ENCODE measurements around the gene AKR1A1. TPM values are rescaled to one million over a fixed set of nuclear protein-coding genes. Genes with fewer than 3 reads are reported as not detected.
A peak's percentile ranks its signal among the peaks of the same experiment; 100 is the strongest.
"Not testable (repeated sequence)": the region's sequence is repeated elsewhere in the genome, so short reads cannot be mapped to it uniquely, and the experiment has no call there.

Gene AKR1A1
- polyA plus RNA-seq, 3 donors = 287 to 310 (median 292) TPM

- no peak for DNase-seq (ENCODE audit: low read depth in 3 of 3, low spot score in 2 of 3)
Measured at GRCh38 chr1:45567911-45568310, 17.3 kb downstream of the AKR1A1 start.

DNA sequence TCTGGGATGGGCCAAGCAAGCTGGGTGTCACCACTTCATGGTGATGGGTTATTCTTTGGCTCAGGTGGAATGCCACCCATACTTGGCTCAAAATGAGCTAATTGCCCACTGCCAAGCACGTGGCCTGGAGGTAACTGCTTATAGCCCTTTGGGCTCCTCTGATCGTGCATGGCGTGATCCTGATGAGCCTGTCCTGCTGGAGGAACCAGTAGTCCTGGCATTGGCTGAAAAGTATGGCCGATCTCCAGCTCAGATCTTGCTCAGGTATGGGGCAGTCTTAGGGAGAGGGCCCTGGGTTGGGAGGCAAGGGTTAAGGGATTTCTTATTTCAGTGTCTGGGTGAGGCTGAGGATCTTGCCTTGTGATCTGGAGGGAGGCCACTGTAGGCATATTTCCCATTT lies 17.8 kb downstream of the AKR1A1 start:
- no peak for DNase-seq (ENCODE audit: low read depth in 3 of 3, low spot score in 2 of 3)

DNA sequence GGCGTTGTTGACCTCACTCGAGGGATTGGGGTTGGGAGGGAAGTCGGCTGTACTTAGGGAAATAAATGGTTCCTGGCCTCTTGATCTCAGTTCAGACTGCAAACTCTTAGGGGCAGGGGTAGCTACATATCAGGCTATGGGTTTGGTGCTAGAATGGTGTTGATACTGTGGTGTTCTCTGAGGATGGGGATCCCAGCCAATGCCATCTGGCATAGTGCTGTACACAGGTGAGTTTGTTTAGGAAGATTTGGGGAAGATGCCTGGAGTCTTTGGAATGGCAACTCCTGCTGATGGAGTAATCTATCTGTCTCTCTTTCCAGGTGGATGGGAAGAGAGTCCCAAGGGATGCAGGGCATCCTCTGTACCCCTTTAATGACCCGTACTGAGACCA lies 18.9 kb downstream of the AKR1A1 start:
- DNase-seq (ENCODE audit: low read depth in 3 of 3, low spot score in 2 of 3) = no peak

DNA sequence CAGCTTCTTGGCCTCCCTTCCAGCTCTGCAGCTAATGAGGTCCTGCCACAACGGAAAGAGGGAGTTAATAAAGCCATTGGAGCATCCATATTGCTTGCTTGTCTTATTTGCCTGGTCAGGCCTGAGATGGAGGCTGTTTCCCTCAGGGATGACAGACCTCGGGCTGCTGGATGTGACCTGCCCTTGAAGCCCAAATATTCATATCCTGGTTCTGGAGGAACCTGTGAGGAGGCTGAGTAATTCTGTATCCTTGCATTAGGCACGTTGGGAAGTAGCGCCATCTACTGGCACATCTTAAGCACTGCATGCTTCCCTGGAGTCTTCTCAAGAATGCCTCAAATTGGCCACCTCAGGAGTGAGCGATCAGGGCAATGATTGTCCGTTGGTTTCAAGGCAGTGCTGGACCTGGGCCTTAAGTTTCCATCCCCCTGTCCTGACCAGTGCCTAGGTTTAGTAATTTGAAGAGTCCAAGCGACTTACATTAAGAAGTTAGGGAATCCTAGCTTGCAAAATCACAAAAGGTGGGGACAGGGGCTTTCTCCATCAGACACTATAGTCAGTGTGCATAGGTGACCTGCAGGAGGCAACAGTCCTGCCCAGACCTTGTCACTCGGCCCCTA lies 19.4 kb downstream of the AKR1A1 start:
- peak; percentile 41 to 52 (median 48) for DNase-seq (ENCODE audit: low read depth in 3 of 3, low spot score in 2 of 3)

DNA sequence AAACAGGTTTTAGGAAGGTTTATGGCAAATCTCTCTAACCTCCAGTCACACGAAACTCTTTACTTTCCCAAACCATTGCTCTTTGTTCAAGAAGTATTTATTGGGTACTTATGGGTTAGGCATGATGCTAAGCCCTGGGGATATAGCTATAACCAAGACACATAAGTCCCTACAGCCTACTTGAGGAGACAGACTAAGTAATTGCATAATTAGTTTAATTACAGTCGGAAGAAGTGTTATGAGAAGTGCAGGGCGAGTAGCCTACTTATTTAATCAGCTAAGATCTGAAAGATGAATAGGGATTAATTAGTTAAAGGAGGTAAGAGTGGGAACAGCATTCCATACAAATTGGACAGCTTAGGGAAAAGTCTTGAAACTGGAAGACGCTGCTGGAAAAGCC lies 20.0 kb downstream of the AKR1A1 start:
- no peak for DNase-seq (ENCODE audit: low read depth in 3 of 3, low spot score in 2 of 3)

GRCh38 chr1:45573231-45573804 lies 22.7 kb downstream of the AKR1A1 start:
- DNase-seq (ENCODE audit: low read depth in 3 of 3, low spot score in 2 of 3) = no peak

DNA sequence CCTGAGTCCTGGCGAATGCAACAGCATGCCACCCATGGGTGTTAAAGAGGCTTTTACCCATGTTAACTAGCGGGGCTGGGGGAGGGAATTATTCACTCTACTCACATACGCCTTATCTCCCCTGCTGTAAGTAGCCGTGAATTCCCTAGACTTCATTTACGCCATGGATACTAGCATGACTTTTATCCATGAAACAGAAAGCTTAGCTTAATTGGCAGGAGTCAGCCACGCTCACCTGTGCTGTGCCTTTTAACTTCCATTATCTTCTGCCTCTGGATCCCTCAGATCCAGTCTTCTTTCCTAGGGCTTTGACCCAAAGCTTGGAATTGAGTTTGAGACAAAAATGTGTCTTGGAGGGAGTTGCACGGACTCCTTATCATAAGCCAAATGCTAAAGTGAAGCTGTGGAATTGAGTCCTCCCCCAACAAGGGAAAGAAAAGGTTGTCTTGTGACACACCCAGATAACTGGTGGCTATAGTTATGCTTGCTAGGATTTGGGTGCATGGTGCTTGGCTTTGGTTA lies 23.5 kb downstream of the AKR1A1 start:
- DNase-seq (ENCODE audit: low read depth in 3 of 3, low spot score in 2 of 3) = no peak

GRCh38 chr1:45583264-45583665 lies 32.6 kb downstream of the AKR1A1 start:
- DNase-seq (ENCODE audit: low read depth in 3 of 3, low spot score in 2 of 3) = peak; percentile 91 to 98 (median 94)

- DNase-seq (ENCODE audit: low read depth in 3 of 3, low spot score in 2 of 3) = peak in 2 of 3 donors; percentile 83 to 90
Measured at GRCh38 chr1:45583666-45584350, 33.2 kb downstream of the AKR1A1 start, which contains the start of gene NASP. Gene NASP, plus strand, starts transcription at chr1:45584041. Its CDS starts 106 bp downstream, at chr1:45584147.

DNA sequence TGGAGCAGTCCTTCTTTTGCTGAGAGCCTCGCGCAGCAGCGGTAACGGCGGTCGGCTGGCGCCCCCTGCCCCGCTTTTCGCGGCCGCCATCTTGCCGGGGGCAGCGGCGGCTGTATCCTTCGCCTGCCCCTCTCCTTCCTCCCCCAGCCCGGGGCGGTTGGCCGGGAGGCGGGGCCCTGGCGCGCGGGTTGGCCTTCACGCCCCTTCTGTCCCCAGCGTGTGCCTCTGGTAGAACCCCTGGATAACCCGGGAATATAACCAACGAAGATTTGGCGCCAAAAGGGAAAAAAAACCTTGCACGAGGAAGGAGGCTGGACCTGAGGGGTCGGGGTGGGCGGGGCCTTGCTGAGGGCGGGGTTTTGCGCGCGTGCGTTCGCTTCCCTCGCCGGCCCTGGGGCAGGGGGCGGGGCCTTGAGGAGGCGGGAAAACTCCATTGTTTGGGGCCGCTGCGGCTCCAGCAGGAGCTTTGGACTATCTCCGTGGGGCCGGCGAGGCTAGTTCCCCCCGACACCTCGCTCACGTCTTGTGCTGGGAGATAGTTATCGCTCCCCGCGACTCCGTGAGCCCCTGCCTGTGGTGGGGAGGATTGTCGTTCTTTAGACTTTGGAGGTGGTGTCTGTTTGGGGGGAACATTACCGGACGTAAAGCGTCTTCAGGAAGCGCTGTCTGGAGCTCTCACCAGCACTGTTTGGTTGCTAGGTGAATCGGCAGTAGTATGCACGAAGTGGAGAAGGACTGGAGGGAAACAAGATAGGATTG lies 33.9 kb downstream of the AKR1A1 start:
- peak; percentile 72 to 85 (median 83) for DNase-seq (ENCODE audit: low read depth in 3 of 3, low spot score in 2 of 3)

DNA sequence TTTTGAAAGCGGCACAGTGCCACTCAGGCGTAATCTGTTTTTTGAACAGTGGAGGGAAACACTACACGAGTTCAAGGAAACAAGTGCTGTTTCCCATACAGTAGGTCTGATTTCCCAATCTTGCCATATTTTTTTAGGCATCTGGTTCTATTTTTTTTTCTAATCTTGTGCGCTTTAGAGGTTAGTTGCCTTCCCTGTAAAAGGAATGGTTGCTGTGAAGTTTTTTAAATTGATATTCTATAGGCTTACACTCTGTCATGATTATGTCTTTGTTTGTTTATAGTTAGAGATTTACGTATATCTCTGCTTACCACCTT lies 34.4 kb downstream of the AKR1A1 start:
- no peak for DNase-seq (ENCODE audit: low read depth in 3 of 3, low spot score in 2 of 3)

- no peak for DNase-seq (ENCODE audit: low read depth in 3 of 3, low spot score in 2 of 3)
Measured at GRCh38 chr1:45585496-45586075, 35.0 kb downstream of the AKR1A1 start.

DNA sequence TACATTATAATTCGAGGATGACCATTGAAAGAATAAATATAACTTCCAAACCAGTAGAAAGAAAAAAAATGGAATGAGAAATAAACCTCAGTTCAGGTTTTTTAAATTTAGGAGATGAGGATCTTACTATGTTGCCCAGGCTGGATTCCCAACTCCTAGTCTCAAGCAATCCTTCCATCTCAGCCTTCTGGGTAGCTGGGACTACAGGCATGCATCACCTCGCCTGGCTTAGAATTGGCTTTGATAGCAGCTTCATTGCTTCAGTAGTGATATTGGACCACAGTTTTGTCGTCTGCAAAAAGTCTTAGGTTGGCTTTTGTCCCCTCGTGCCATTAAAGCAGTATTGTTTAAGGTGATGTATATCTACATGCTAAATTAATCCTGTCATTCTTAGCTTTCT lies 36.1 kb downstream of the AKR1A1 start:
- DNase-seq (ENCODE audit: low read depth in 3 of 3, low spot score in 2 of 3) = no peak

DNA sequence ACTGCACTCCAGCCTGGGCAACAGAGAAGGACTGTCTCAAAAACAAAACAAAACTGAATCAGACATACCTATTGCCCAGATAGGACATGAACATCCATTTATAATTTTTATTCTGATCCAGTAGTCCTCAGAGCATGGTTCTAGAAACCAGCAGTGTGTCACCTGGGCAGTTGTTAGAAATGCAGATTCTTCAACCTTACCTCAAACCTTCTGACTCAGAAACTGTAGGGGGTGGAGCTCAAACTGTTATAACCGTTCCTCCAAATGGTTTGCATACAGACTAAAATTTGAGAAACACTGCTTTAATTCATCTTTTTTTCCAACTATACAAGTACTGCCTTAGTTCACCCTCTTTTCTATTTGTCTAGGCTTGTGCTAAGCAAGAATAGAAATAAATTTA lies 39.2 kb downstream of the AKR1A1 start:
- DNase-seq (ENCODE audit: low read depth in 3 of 3, low spot score in 2 of 3) = no peak

DNA sequence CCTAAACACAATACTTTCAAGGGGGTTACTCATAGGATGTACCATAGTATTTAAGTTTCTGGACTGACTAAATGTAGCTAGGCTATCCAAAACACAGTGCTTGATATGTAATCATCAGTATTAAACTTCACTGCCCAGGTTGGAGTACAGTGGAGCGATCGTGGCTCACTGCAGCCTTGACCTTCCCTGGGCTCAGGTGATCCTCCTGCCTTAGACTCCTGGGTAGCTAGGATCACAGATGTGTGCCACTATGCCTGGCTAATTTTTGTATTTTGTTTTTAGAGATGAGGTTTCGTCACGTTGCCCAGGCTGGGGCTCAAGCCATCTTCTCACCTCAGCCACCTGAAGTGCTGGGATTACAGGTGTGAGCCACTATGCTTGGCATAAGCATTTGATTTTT lies 43.8 kb downstream of the AKR1A1 start:
- DNase-seq (ENCODE audit: low read depth in 3 of 3, low spot score in 2 of 3) = no peak

DNA sequence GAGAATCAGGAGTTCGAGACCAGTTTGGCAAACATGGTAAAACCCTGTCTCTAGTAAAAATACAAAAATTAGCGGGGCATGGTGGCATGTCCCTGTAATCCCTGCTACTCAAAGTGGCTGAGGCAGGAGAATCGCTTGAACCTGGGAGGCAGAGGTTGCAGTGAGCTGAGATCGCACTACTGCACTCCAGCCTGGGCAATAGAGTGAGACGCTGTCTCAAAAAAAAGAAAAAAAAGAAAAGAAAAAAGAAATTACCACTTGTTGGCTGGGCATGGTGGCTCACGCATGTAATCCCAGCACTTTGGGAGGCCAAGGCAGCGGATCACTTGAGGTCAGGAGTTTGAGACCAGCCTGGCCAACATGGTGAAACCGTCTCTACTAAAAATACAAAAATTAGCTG lies 46.1 kb downstream of the AKR1A1 start:
- DNase-seq (ENCODE audit: low read depth in 3 of 3, low spot score in 2 of 3) = not testable (repeated sequence)

- no peak for DNase-seq (ENCODE audit: low read depth in 3 of 3, low spot score in 2 of 3)
Measured at GRCh38 chr1:45604239-45604638, 53.6 kb downstream of the AKR1A1 start.

DNA sequence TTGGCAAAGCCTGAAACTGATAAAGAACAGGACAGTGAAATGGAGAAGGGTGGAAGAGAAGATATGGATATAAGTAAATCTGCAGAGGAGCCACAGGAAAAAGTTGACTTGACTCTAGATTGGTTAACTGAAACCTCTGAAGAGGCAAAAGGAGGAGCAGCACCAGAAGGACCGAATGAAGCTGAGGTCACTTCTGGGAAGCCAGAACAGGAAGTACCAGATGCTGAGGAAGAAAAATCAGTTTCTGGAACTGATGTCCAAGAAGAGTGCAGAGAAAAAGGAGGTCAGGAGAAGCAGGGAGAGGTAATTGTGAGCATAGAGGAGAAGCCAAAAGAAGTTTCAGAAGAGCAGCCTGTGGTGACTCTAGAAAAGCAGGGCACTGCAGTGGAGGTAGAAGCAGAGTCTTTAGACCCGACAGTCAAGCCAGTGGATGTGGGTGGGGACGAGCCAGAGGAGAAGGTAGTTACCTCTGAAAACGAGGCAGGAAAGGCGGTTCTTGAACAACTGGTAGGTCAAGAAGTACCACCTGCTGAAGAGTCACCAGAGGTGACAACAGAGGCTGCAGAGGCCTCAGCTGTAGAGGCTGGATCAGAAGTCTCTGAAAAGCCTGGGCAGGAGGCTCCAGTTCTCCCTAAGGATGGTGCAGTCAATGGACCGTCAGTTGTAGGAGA lies 56.9 kb downstream of the AKR1A1 start:
- no peak for DNase-seq (ENCODE audit: low read depth in 3 of 3, low spot score in 2 of 3)

GRCh38 chr1:45608175-45609156 lies 57.8 kb downstream of the AKR1A1 start:
- DNase-seq (ENCODE audit: low read depth in 3 of 3, low spot score in 2 of 3) = no peak

All from right renal cortex interstitium (tissue), 3 donors.